GM04503 (cell line): ENCODE data around the gene NR1I3.

Source experiments
- DNase-seq: peaks from one replicate; pipeline ENCODE4 v3.0.0-alpha.2; 2012; ENCODE audit warnings: low read depth

The NR1I3 gene

DNA sequence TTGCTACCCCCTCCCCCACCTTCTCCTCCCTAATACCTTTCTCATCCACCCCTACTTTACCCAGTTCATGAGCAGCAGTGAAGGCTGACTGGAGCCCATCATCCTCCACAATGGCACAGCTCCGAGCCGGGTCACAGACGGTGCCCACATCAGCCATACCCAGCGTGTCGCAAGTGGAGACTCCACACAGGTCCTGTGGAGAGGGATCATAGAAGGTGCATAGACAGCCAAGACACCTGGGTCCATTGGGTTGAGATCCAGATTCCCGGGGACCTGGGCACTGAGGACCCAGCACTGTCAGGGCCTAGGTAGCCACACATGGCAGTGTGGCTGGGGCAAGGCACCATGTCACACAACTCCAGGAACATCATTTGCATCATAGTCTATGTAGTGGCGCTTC lies 41.9 kb downstream of the NR1I3 start:
- DNase-seq = no peak

DNA sequence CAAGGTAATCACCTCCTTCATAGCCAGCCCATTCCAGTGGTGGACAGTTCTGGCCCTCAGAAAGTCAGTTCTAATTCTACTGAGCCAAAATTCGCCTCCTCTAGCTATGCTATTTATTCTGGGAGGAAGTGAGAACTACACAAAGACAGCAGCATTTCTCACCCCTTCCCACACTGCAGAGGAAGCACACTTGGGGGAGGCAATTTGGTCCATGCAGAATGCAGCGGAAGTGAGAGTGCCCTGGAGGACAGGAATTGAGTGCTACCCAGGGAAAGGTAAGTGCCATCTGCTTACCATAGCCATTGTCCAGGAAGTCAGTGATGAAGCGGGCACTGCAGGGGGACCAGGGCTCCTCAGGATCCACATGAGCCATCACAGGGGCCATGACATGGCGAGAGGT lies 42.8 kb downstream of the NR1I3 start:
- no peak for DNase-seq

DNA sequence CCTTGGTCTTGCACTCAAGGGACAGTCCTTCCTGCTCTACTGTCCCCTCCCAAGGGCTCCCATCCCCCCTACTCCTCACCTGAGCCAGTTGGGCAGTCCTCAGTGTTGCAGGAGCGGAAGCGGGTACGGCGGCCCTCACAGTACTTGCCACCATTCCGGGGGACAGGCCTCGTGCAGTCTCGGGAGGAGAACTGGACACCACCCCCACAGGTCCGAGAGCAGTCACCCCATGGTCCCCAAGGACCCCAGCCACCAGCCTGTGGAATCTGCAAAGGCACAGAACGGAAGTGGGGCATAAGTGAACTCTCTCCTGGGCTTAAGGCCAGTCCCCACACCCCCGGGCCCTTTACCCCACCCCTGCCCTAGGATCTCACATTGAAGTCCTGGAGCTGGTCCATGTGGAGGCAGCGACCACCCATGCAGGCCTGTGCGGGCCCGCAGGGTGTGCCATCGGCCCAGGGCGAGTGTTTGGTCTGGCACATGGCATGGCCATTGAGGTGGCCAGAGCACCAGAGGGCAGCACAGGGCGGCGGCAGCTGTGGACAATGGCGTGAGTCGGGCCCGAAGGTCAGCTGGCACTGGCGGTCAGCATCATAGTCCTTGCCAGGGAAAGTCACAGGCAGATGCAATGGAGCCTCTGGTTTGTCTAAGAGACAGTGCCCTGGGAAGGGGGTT lies 44.3 kb downstream of the NR1I3 start:
- DNase-seq = no peak

DNA sequence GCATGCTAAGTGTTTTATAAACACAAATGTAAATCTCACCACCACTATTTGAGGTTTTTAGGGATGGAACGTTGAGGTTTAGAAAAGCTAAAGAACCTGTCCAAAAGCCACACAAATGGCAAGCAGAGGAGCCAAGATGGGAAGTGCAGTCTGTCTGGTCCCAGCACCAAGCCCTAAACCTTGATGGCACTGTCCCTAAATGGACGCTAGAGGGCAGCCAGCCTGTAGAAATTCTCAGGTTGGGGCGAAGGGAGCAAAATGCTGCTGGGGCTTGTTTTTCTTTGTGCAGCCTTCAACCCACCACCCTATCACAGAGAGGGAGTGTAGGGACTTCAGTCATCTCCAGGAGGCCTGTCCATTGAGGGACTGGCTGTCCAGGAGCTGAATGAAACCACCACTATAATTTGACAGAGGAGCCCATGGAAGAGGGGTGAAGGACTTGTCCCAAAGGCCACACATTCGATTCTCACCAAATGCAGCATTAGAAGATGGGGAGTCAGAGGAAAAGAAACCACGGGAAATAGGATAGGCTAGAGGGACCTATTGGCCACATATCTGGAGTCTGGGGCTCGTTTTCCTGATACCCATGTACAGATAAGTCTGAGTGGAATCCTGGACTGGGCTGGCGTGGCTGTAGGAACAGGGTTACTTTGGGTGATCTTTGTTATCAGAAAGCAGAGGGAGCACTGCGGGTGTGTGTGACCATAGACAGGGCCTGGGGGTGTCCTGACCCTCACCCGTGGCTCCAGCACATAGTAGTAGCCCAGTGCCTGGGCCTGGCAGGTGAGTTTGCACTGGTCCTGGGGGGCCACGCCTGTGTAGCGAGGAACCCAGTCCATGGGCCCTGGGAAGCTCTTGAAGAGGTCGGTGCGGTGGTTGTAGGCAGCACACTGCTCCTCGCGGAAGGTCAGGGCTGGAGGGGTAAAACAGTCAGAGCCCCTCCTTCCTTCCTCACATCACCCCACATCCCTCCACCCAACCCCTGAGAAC lies 45.2 kb downstream of the NR1I3 start:
- no peak for DNase-seq

DNA sequence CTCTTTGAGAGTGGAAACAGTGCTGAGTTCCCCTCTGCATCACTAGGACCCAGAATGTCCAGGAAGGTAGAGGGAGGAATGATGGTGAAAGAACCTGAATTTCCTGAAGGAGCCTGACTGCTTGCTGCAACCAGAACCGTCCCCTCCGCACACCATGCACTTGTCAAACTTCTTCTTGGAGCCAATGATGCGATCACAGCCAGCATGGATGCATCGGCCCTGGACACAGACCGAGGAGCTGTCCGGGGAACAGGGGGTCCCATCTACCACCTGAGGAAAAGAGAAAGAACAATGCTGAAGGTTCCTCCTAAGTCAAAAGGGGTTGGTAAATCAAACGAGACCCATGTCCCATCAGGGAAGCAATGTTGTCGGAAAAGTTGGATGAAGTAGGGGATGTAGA lies 46.0 kb downstream of the NR1I3 start:
- no peak for DNase-seq

GRCh38 chr1:161190962-161191521 lies 47.0 kb downstream of the NR1I3 start:
- no peak for DNase-seq

DNA sequence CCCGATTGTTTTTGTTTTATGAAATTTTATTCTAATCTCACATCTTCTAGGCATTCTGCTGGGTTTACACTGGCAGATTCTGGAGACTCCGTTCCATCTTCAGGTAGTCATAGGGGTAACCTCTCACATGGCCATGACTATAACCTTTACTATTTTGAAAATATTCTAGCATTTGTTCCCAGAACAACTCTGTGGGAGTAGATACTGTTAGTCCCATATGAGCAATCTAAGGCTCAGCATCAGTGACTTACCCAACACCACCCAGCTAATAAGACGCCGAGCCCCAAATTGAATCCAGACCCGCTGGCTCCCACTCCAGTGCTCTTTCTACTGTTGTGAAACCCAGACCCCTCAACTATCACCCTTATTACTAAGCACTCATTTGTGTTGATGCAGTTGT lies 49.0 kb downstream of the NR1I3 start:
- no peak for DNase-seq

DNA sequence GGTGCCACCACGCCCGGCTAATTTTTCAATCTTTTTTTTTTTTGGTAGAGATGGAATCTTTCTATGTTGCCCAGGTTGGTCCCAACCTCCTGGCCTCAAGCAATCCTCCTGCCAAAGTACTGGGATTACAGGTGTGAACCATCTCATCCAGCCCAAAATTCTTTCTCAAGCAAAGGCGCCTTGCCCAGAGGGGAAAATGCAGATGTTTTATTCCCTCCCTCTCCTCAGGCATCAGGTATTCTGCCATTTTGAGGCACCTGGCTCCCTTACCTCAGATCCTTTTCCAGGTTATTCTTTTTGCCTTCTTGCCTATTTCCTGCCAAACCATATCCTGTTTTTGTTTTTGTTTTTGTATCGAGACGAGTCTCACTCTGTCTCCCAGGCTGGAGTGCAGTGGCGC lies 49.6 kb downstream of the NR1I3 start:
- DNase-seq = no peak

- DNase-seq = no peak
Observed at GRCh38 chr1:161187311-161187710, 50.7 kb downstream of the NR1I3 start.

DNA sequence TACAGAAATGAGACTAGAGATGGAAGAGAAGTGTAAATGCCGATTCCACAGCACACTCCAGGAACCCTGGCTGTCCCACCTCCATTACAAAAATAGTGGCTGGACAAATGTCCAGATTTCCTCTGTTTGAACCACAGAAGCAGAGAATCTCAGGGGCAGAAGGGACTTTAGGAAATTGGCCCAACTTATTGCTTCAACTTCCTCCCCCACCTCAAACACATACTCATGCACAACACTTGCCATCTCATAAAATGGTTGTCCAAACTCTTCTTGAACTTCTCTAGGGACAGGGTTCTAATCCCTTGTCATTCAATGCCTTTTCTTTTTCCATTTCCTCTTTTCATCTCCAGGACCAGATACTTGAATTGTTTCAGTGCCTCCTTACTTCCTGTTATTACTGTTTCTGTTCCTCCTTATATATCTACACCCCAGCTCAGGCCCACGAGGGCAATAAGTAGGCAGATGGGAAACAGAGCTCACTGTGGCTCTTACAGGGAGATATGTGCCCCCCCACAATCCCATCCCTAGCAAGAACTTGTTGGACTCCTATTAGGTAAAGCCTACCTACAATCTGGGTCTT lies 52.2 kb downstream of the NR1I3 start:
- DNase-seq = no peak

GRCh38 chr1:161185282-161185682 lies 52.7 kb downstream of the NR1I3 start:
- peak; percentile 72 for DNase-seq

DNA sequence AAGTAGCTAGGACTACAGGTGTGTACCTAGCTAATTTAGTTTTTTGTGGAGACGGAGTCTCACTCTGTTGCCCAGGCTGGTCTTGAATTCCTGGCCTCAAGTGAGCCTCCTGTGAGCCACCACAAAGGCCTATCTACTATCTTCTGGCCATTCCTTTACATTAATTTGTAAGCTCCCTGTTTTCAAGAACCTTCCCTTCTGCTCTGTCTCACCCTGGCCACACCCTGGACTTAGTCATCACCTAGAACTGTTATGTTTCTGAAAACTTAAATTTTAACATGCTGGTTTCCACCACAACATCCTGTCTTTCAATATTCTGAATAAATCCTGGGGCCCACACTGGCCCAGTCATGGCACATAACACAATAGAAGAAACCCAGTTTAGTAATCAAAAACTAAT lies 55.8 kb downstream of the NR1I3 start:
- DNase-seq = no peak

GRCh38 chr1:161180639-161181038 lies 57.4 kb downstream of the NR1I3 start:
- no peak for DNase-seq

DNA sequence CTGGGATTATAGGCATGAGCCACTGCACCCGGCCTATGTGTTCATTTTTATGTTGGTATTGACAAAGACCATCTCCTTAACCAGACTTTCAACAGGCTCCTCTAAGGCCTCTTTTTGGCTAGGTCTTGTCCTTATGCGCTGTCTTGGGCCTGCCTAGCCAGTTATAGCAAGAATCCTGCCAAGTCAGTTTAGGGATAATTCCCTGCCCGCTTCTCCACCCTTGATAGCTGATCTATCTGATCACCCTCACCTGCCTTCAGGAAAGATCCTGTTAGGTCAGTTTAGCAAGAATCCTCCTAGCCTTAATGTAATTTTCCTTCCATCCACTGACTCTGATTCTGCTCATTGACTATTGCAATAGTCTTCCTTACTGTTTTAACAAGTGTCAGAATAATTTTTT lies 58.3 kb downstream of the NR1I3 start:
- DNase-seq = no peak
